ENCODE data around the gene CCDC85A. TPM values are rescaled to one million over a fixed set of nuclear protein-coding genes. Genes with fewer than 3 reads are reported as not detected.
"Not testable (repeated sequence)": the region's sequence is repeated elsewhere in the genome, so short reads cannot be mapped to it uniquely, and the experiment has no call there.

Gene CCDC85A
- under 0.01 and 0.15 TPM in 2 replicates for total RNA-seq

DNA sequence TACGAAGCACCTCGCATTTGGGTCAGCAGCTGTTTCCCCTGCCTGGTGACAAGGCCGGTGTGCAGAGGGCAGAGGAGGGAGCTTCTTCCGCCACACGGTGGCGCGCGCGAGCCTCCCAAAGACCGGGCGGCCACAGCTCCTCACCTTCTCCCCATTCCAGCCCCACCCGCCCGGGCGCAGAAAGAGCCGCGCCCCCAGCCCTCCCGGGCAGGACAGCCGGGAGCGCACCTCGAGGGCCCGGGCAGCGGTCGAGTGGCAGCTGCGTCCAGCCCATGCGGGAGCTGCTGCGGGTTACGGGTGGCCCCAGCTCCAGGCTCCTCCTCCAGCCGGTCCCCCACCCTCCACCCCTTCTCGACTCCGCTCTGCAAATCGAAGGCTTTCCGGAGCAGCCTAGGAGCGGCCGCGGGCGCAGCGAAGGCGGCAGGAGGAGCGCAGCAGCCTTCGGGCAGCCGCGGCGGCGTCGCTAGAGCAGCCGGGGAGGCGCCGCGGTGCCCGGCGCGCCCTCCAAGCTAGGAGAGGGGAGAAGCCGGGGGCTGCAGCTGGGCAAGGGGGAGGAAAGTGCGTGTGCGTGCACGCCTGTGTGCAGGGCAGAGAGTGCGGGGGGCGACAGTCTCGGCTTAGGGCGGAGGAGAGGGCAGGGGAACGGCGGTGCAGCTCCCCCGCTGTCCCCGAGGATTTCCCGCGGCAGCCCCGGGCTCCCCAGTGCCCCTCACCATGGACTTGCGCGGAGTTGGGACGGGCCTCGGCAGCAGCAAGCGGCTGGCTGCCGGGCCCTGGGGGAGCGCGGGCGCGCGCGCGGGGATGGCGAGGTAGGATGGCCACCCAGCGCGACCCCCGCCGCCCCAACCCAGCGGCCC is at the start of gene CCDC85A:
Gene CCDC85A (plus strand): TSS at position 348 of the 857 bp plus-strand sequence. CDS start 635 bp downstream, outside the sequence.
- peak; percentile 33 for DNase-seq (ENCODE audit: low read depth)

GRCh38 chr2:56134861-56135260 is 48.9 kb upstream of the CCDC85A start:
- no peak for DNase-seq (ENCODE audit: low read depth)

GRCh38 chr2:56142497-56143061 is 41.2 kb upstream of the CCDC85A start:
- DNase-seq (ENCODE audit: low read depth), result not testable (repeated sequence)

GRCh38 chr2:56147907-56148306 is 35.9 kb upstream of the CCDC85A start:
- DNase-seq (ENCODE audit: low read depth), result no peak

DNA sequence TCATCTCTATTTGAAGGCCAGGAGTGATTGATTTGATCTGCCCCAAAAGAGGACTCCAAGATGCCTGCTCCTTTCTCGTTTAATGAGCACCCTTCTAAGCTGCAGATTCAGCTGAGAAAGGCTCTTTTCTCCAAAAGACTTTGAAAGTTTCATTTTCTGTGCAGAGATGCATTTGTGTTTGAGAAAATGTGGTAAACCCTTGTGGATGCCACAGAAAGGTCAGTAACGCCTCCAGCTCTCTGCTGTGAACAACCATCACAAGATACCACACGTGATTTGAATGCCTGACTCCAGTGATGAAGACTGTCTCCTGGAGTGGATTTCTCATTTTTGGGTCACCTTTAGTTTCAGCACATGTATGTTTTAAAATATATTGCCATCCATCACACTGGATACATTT is 35.0 kb upstream of the CCDC85A start:
- no peak for DNase-seq (ENCODE audit: low read depth)

GRCh38 chr2:56151841-56152240 is 31.9 kb upstream of the CCDC85A start:
- DNase-seq (ENCODE audit: low read depth), result no peak

- DNase-seq (ENCODE audit: low read depth), result no peak
Measured at GRCh38 chr2:56155188-56155587, 28.6 kb upstream of the CCDC85A start.

GRCh38 chr2:56159875-56160274 is 23.9 kb upstream of the CCDC85A start:
- DNase-seq (ENCODE audit: low read depth), result not testable (repeated sequence)

GRCh38 chr2:56167616-56168562 is 15.9 kb upstream of the CCDC85A start:
- DNase-seq (ENCODE audit: low read depth), result peak; percentile 61

- no peak for DNase-seq (ENCODE audit: low read depth)
Measured at GRCh38 chr2:56169521-56169920, 14.3 kb upstream of the CCDC85A start.

DNA sequence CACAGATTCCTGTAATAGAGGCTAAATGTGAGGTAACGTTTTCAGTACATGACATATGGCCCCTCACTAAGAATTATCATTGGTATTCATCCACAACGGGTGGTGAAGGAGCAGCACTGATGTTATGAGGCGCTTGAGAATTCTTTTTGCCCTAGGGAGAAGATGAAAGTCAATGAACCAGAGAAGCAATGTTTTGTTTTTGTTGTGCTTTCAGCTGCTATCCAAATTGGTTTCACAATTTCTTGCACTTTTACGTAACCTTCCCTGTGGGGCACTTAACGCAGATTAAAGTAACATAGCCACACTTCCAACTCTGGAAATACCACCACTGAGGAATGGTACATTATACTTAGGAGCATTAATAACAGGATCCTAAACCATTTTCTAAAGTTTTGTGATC is 13.3 kb upstream of the CCDC85A start:
- DNase-seq (ENCODE audit: low read depth), result peak; percentile 64

DNA sequence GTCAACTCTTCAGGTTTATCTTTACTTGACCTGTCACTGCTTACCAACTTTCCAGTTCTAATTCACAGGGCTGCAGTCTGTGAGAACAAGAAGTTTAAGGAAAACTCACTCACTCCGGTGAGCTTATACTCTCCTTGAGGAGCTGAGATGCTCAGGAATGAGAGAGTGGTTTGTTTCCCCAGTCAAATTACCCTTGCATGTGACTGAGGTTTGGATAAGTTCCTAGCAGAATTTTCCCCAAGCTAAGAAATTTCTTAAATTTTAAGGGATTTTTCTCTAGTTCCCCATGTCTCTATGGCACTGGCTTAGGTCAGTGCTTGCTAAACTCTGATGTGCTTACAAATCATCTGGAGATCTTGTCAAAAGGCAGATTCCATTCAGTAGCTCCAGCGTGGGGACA is 12.8 kb upstream of the CCDC85A start:
- DNase-seq (ENCODE audit: low read depth), result no peak

DNA sequence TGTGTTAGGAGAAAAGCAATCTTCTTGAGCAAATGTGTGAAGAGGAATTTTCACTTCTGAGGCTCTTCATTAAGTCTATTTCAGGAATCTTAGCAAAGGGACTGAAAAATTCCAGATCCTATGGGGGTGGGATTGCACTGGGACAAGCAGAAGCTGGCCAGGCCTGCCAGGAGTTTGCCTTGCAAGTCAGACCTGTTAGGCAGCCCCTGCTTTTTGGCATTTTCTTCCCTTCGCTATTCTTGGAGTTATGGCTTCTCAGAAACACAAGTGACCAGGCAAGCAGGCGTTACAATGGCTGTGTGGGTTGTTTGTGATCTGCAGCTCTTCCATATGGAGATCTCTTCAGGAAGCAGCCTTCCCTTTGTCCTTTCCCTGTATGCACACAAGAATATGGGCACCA is 8.0 kb upstream of the CCDC85A start:
- DNase-seq (ENCODE audit: low read depth), result no peak

- DNase-seq (ENCODE audit: low read depth), result no peak
Measured at GRCh38 chr2:56177420-56178220, 6.2 kb upstream of the CCDC85A start.

- no peak for DNase-seq (ENCODE audit: low read depth)
Measured at GRCh38 chr2:56179931-56180330, 3.9 kb upstream of the CCDC85A start.

- no peak for DNase-seq (ENCODE audit: low read depth)
Measured at GRCh38 chr2:56182420-56182819, 1.4 kb upstream of the CCDC85A start.

DNA sequence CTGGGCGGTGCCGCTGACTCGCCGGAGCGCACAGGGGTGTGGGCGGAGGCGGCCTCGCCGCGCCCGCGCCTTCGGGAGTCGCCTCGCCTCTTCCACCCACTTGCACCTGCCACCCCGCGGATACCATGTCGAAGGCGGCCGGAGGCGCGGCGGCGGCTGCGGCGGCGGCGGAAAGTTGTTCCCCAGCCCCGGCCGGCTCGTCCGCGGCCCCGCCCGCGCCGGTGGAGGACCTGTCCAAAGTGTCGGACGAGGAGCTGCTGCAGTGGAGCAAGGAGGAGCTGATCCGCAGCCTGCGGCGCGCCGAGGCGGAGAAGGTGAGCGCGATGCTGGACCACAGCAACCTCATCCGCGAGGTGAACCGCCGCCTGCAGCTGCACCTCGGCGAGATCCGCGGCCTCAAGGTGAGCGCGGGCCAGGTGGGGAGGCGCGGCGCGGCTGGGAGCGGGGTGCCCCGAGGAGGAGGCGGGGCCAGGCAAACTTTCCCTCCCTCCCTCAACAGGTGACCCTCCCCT is 766 bp downstream of the CCDC85A start:
- DNase-seq (ENCODE audit: low read depth), result no peak

DNA sequence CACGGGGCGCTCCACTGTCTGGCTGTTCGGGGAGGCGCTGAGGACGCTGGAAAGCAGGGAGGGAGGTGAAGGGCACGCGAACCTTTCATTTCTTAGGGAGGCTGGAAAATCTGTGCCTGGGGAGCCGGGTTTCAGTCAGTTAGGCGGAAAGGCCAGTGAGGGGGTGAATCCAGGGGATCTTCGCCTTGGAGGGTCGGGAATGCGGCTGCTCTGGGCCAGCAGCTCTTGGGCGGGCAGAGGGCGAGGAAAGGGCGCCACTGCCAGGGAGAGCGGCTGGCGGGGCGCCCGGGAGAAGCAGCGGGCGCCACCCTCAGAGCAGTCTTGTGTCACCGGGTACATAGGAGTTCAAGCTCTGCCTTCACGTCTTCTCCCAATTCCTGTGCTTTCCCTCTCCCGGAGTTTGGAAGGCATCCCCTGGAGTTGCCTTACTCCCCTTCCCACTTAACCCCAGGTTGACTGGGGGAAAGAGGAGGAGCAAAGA is 1.4 kb downstream of the CCDC85A start:
- DNase-seq (ENCODE audit: low read depth), result no peak

DNA sequence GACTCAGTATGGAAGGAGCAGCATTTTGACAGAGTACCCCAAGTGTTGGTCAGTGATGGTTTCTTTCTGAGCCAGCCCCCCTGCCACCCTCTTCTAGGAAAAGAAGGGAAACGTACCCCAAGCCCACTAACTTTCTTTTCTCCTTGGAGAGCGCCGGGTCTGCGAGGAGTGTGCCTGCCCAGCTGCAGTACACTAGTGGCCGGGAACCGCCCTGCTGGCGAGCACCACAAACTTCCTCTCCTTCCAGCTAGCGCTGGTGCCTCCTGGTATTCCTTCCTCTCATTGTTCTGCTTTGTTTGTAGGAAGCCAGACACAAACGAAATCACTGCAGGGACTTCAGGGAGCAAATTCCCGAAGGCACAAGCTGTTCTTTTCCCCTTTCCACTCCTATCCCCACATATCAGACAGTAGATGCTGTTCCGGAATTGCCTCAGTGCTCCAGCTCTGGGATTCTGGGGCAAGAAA is 1.8 kb downstream of the CCDC85A start:
- peak; percentile 11 for DNase-seq (ENCODE audit: low read depth)

DNA sequence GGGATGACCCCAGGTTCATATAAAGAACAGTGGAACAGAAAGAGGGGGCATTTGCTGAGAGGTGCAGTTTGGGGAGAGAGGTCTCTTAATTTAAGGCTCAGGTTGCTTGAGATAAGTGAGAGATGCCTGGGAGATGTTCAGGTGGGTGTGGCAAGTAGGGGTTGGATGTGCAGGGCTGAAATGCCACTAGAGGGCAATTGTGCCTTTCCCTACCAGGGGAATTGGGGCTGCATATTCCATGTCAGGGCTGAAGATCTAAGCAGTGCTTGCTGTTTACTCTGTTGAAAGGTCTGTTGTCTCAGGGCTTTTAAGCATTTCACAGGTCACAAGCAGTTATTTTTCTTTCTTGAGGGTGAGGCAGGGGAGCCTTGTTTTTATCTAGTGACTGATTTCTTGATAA is 7.8 kb downstream of the CCDC85A start:
- DNase-seq (ENCODE audit: low read depth), result peak; percentile 45

Data from renal cortical epithelial cell (primary cell).